HS-27A (cell line): ENCODE results near the gene TWIST2.

Experiments used
- DNase-seq: peaks from one replicate; pipeline ENCODE4 v3.0.0-alpha.2; 2012; ENCODE audit warnings: low read depth, missing footprints

The TWIST2 gene

DNA sequence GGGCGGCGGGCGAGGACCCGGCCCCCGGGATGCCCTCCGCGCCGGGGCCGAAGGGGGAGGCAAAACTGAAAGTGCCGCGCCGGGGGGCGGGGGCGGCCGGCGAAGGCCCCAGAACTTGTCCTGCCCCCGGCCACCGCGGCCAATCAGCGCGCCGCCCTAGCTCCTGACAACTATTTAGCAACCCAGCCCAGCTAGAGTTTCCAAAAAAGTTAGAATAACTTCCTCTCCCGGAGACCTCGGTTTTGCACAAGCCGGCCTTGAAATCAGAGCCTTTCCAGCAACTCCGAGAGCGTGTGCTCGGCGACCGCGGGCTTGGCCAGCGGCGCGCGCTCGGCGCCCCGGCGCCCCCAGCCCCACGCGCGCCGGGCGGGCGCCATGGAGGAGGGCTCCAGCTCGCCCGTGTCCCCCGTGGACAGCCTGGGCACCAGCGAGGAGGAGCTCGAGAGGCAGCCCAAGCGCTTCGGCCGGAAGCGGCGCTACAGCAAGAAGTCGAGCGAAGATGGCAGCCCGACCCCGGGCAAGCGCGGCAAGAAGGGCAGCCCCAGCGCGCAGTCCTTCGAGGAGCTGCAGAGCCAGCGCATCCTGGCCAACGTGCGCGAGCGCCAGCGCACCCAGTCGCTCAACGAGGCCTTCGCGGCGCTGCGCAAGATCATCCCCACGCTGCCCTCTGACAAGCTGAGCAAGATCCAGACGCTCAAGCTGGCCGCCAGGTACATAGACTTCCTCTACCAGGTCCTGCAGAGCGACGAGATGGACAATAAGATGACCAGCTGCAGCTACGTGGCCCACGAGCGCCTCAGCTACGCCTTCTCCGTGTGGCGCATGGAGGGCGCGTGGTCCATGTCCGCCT lies at the start of gene TWIST2:
Gene TWIST2 (plus strand): TSS at position 245 of the 850 bp plus-strand sequence. CDS start 131 bp downstream, at position 376.
- no peak for DNase-seq

DNA sequence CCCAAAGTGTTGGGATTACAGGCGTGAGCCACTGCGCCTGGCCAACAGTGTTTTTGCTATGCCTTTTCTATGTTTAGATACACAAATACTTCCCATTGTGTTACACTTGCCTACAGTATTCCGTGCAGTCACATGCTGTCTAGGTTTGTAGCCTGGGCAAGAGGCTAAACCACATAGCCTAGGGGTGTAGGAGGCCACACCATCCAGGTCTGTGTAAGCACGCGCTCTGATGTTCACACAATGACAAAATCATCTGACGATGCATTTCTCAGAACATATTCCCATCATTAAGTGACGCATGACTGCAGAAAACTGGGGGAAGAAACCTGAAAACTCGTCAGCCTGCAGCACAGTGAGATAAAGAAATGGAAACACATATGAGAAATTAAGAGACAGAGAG lies 46.1 kb upstream of the TWIST2 start:
- no peak for DNase-seq

GRCh38 chr2:238802957-238803356 lies 44.9 kb upstream of the TWIST2 start:
- no peak for DNase-seq

- DNase-seq, result no peak
These were observed 43.7 kb upstream of the TWIST2 start for GRCh38 chr2:238803996-238804870.

GRCh38 chr2:238808761-238809160 lies 39.1 kb upstream of the TWIST2 start:
- no peak for DNase-seq

GRCh38 chr2:238810321-238810720 lies 37.6 kb upstream of the TWIST2 start:
- DNase-seq, result no peak

GRCh38 chr2:238811293-238811692 lies 36.6 kb upstream of the TWIST2 start:
- DNase-seq, result no peak

- DNase-seq, result no peak
These were observed 36.1 kb upstream of the TWIST2 start for GRCh38 chr2:238811759-238812158.

DNA sequence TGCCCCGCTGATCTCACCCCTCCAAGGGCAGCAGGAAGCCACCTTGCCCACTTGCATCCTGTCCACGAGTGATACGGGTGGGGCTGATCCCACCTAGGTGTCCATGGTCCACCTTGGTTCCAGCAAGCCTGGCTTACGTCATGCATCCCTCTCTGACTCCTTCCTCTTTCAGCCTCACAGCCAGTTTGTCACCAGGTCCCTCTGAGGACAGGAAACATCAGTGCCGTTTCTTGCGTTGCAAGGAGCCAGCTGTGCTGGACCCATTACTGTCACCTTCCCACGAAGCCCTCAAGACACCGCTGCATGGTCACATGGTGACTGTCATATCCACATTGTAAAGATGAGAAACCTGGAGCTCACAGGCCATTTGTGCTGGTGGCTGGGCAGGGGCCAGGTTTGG lies 34.8 kb upstream of the TWIST2 start:
- no peak for DNase-seq

GRCh38 chr2:238814815-238815214 lies 33.1 kb upstream of the TWIST2 start:
- no peak for DNase-seq

DNA sequence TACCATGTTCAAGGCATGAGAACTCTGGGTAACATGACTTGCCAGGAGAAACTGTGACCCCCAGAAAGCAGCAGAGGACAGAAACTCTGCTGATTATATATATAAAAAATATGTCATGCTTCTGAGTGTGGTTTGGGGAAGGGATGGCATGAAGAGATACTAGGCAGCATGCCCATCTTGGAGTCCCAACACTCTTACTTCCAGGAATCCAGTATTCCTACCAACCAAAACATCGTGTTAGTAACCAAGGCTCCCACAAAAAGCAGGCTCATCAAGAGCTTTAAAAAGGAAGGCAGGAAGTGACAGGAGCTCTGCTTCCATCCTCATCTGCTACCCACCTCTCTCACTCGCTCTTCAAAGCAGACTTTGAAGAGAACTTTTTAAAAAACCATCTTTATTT lies 31.6 kb upstream of the TWIST2 start:
- no peak for DNase-seq

DNA sequence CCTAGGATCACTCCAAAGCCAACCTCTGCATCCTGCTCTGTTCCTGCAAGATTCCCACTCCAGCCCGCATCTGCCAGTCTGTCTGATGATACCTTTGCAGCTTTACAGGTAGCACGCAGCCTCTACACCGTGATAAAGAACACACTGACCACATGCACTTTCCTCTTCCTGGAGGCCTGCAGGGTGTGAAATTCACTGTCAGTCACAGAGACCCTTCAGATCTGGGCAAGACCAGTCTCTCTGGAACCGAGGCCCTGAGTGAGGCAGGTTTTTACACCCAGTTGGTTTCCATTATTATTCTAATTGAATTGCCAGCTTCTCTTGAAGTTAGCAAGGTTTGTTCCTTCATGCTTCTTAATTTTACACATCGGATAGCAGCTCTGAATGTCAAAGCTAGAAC lies 30.5 kb upstream of the TWIST2 start:
- DNase-seq, result no peak

DNA sequence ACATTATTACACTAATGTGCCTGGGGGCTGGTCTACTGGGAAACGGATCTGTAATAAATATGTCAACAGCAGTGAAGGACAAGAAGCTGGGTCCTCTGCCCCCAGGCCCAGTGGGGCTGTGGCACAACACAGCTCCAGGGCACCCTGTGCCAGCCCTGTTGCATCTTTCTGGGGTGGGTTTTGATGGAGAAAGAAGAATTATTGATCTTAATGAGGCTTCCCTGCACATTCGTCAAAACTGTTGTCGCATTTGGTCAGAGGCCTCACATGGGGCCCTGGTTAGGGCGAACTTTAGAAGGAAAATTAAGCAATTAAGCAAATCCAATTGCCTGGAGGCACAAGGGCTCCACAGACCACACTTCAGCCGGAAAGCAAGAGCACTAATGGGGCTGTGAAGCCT lies 30.0 kb upstream of the TWIST2 start:
- no peak for DNase-seq

DNA sequence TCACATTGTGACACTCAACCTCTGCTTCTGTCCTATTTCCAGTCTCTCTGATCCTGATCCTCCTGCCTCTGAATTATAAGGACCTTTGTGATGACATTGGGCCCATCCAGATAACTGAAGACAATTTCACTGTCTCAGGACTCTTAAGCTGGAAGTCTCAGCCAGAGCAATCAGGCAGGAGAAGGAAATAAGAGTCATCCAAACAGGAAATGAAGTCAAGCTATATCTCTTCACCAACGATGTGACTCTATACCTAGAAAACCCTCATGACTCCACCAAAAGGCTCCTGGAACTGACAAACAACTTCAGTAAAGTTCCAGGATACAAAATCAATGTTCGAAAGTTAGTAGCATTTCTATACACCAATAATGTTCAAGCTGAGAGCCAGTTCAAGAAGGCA lies 29.3 kb upstream of the TWIST2 start:
- DNase-seq, result no peak

- DNase-seq, result no peak
These were observed 27.7 kb upstream of the TWIST2 start for GRCh38 chr2:238820197-238820596.

DNA sequence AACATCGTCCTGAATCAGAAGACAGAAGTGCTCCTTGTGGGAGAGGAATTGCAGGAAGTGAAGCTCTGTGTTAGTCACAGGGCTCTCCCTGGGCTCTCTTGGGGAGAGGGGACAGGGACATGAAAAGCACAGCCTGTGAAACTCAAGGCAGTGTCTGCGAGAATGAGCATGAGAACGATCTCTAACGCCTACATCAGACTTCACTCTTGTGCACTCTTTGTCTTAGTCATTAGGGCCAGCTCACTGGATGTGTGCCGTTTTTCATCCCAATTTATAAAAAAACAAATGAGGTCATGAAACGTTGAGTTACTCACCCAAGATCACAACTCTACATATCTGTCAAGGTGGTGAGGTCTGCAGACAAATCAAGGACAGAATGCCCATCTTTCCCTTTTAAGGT lies 27.0 kb upstream of the TWIST2 start:
- no peak for DNase-seq

GRCh38 chr2:238821391-238821790 lies 26.5 kb upstream of the TWIST2 start:
- DNase-seq, result no peak

GRCh38 chr2:238821944-238822670 lies 25.8 kb upstream of the TWIST2 start:
- DNase-seq, result no peak

GRCh38 chr2:238822955-238823354 lies 24.9 kb upstream of the TWIST2 start:
- no peak for DNase-seq

- no peak for DNase-seq
These were observed 16.7 kb upstream of the TWIST2 start for GRCh38 chr2:238831177-238831576.

DNA sequence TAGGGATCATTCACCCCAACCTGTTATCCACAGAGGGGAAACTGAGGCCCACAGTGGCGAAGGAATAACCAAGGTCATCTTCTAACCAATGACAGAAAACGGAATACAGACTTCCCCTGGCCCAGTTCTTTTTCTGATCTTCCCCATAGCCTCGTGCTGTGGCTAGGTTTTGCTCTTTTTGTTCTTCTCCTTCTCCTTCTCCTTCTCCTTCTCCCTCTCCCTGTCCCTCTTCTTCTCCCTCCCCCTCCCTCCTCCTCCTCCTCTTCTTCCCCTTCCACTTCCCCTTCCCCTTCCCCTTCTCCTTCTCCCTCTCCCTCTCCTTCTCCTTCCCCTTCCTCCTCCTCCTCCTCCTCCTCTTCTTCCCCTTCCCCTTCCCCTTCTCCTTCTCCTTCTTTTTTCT lies 12.9 kb upstream of the TWIST2 start:
- no peak for DNase-seq

DNA sequence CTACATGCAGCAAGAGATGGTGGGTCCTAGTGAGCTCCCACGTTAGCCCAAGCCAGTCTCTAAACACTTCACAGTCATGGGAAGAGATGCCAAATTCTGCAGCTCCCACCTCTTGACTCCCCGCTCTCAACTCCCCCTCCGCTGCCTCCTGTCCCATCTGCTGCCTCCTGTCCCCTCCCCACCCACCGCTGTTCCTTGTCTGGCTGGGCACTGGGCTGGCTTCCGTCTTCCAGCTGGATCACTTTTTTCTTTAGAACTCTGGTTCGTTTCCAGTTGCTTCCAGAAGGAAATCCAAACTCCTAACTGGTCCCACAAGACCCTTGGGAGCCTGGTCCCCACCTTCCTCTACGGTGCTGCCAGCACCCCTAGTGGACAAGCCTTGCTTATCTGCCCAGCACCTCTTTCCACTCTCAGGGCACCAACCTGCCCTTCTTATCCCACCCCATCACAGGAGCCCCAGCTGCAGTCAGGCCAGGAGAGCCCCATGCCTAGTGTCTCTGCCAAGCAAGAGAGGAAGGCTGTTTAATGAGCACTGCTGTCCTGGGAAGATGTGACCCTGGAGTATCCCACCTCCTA lies 12.1 kb upstream of the TWIST2 start:
- DNase-seq, result no peak
